GM18951 (cell line): ENCODE measurements around the gene TAAR2.

Experiments
- POLR2A ChIP-seq: IDR thresholded peaks from 4 replicates; pipeline ENCODE4 v1.6.1; 2011; ENCODE audit warnings: mild to moderate bottlenecking; ENCODE audit not compliant: insufficient read length, insufficient read depth; ENCODE audit errors: extremely low read depth
- in situ Hi-C: fragments of 300-500 bp; cut with MboI; formaldehyde crosslinking; loops from one replicate; pipeline ENCODE4 v1.12.0; 2022; ENCODE audit warnings: low sequenced_read_pairs, mixed read lengths, inconsistent platforms; ENCODE audit not compliant: unreplicated experiment

TAAR2 gene

GRCh38 chr6:132624175-132624574, at the start of gene TAAR2:
Gene TAAR2 (minus strand): TSS chr6:132624275. CDS start chr6:132624275, 0 bp downstream.
- in situ Hi-C loops = no loop called here
- TF ChIP-seq POLR2A = no peak

GRCh38 chr6:132673376-132674094, 49.5 kb upstream of the TAAR2 start:
- in situ Hi-C loops = loop anchor here (5.0 kb wide), 1 partner anchor 89 kb away; no protein-coding TSS in a partner anchor
- no peak for TF ChIP-seq POLR2A

- TF ChIP-seq POLR2A = no peak
- in situ Hi-C loops = loop anchor here (5.0 kb wide), 1 partner anchor 91 kb away; no protein-coding TSS in a partner anchor
These were observed 47.2 kb upstream of the TAAR2 start for GRCh38 chr6:132671295-132671694.

GRCh38 chr6:132669690-132670291, 45.7 kb upstream of the TAAR2 start:
- in situ Hi-C loops = loop anchor here (5.0 kb wide), 1 partner anchor 93 kb away; no protein-coding TSS in a partner anchor
- TF ChIP-seq POLR2A = no peak

- in situ Hi-C loops = no loop called here
These were observed 42.0 kb upstream of the TAAR2 start for GRCh38 chr6:132666118-132666517.

GRCh38 chr6:132664309-132665034, 40.4 kb upstream of the TAAR2 start:
- in situ Hi-C loops = no loop called here
- no peak for TF ChIP-seq POLR2A

More at GRCh38 chr6:132666118-132666517, 42.0 kb upstream of the TAAR2 start:
- TF ChIP-seq POLR2A = no peak

GRCh38 chr6:132663661-132664060, 39.6 kb upstream of the TAAR2 start:
- no peak for TF ChIP-seq POLR2A
- in situ Hi-C loops = no loop called here

- no peak for TF ChIP-seq POLR2A
- in situ Hi-C loops = no loop called here
These were observed 37.8 kb upstream of the TAAR2 start for GRCh38 chr6:132661906-132662305.

GRCh38 chr6:132659082-132659481, 35.0 kb upstream of the TAAR2 start, which contains the start of gene TAAR1:
Gene TAAR1 (minus strand): TSS chr6:132659182. CDS start chr6:132646003, 13,179 bp downstream.
- in situ Hi-C loops = no loop called here
- TF ChIP-seq POLR2A = no peak

GRCh38 chr6:132651062-132651461, 27.0 kb upstream of the TAAR2 start:
- TF ChIP-seq POLR2A = no peak
- in situ Hi-C loops = no loop called here

GRCh38 chr6:132650429-132650828, 26.4 kb upstream of the TAAR2 start:
- in situ Hi-C loops = no loop called here
- no peak for TF ChIP-seq POLR2A

- TF ChIP-seq POLR2A = no peak
- in situ Hi-C loops = no loop called here
These were observed 24.8 kb upstream of the TAAR2 start for GRCh38 chr6:132648828-132649227.

GRCh38 chr6:132648356-132648755, 24.3 kb upstream of the TAAR2 start:
- in situ Hi-C loops = no loop called here

More at GRCh38 chr6:132648356-132648755, 24.3 kb upstream of the TAAR2 start:
- TF ChIP-seq POLR2A = no peak
